HCT116 (cell line): ENCODE data around the gene GRIA4. TPM values are rescaled to one million over a fixed set of nuclear protein-coding genes. Genes with fewer than 3 reads are reported as not detected.

Experiments
- ATAC-seq: fragments of 200-7000 bp; cut with Tn5 transposase; 2 replicates; pipeline ENCODE4 v1.9.1; 2020; ENCODE audit warnings: mild to moderate bottlenecking, moderate library complexity
- BruUV-seq: library from RNA; stranded (reverse); fragments of 400-500 nt; replicated peaks from 2 replicates; lab custom pipeline; 2021; lab: Mats Ljungman, UMichigan
- CTCF ChIA-PET: fragments of 300-600 bp; sonication (Branson Sonifier 250); formaldehyde crosslinking; loops from one replicate; lab custom pipeline; 2021; ENCODE audit warnings: antibody characterized with exemption; lab: Charles Lee
- POLR2A ChIA-PET: fragments of 300-600, 350-600 bp; sonication (Branson Sonifier 250); formaldehyde crosslinking; loops from one replicate; lab custom pipeline; 2021; ENCODE audit warnings: antibody characterized with exemption; lab: Charles Lee
- RAD21 ChIA-PET, 2 experiments: fragments of 300-600 bp; sonication (Branson Sonifier 250); formaldehyde crosslinking; loops; one replicate each; lab custom pipeline; 2023; ENCODE audit warnings: low total read pairs in 2 of 2; ENCODE audit not compliant: uncharacterized antibody in 2 of 2, unreplicated experiment in 2 of 2, low non-redundant PET in 1 of 2; lab: Charles Lee
- DNase-seq: peaks from one replicate; pipeline ENCODE4 v3.0.0-alpha.2; 2010; ENCODE audit warnings: low read depth, low spot score
- H2AFZ ChIP-seq: fragments of 200-600 bp; shearing (Covaris generic), sonication (generic); 2 replicates; pipeline ENCODE4 v1.6.1; 2017; ENCODE audit warnings: low read depth, mixed run types, mixed read lengths, antibody characterized with exemption, low read length; ENCODE audit not compliant: poor library complexity, severe bottlenecking
- H3K27ac ChIP-seq: 2 replicates; pipeline ENCODE4 v1.5.1; 2012; ENCODE audit warnings: low read depth, low read length
- H3K27me3 ChIP-seq: fragments of 200-600 bp; sonication (generic); 2 replicates; pipeline ENCODE4 v1.6.1; 2016; ENCODE audit warnings: mixed run types, low read length, mixed read lengths; ENCODE audit not compliant: insufficient read depth
- H3K36me3 ChIP-seq, 2 experiments: fragments of 200-500 bp in 1 of 2; fragments of 200-600 bp in 1 of 2; sonication (Bioruptor generic) in 1 of 2; sonication (generic) in 1 of 2; 2 replicates each; pipeline versions ENCODE4 v1.5.1 to v1.6.1; 2014 to 2016; ENCODE audit warnings: low read length in 2 of 2, inconsistent platforms in 1 of 2, mixed read lengths in 1 of 2, mixed run types in 1 of 2; ENCODE audit not compliant: insufficient read depth in 2 of 2, control insufficient read depth in 1 of 2
- H3K4me1 ChIP-seq, 2 experiments: fragments of 200-600 bp in 1 of 2; sonication (generic) in 1 of 2; 2 replicates each; pipeline versions ENCODE4 v1.5.1 to v1.6.1; 2012 to 2017; ENCODE audit warnings: low read length in 2 of 2, inconsistent platforms in 1 of 2, mild to moderate bottlenecking in 1 of 2, mixed read lengths in 1 of 2, mixed run types in 1 of 2, moderate library complexity in 1 of 2; ENCODE audit not compliant: insufficient read depth in 2 of 2, control insufficient read depth in 1 of 2
- H3K4me2 ChIP-seq: fragments of 200-600 bp; sonication (generic); 2 replicates; pipeline ENCODE4 v1.6.1; 2017; ENCODE audit warnings: mixed run types, low read length, mixed read lengths
- H3K4me3 ChIP-seq, 2 experiments: fragments of 200-600 bp in 1 of 2; sonication (generic) in 1 of 2; replicated peaks in 1 of 2; 2 replicates each; pipeline ENCODE4 v1.5.1; 2011 to 2016; ENCODE audit warnings: low read length in 2 of 2, control low read depth in 1 of 2, low read depth in 1 of 2, mild to moderate bottlenecking in 1 of 2, mixed read lengths in 1 of 2, mixed run types in 1 of 2
- H3K79me2 ChIP-seq: fragments of 200-600 bp; sonication (generic); 2 replicates; pipeline ENCODE4 v1.6.1; 2017; ENCODE audit warnings: mild to moderate bottlenecking, mixed run types, low read length, moderate library complexity, mixed read lengths; ENCODE audit not compliant: insufficient read depth
- H3K9ac ChIP-seq: fragments of 200-600 bp; sonication (generic); 2 replicates; pipeline ENCODE4 v1.6.1; 2016; ENCODE audit warnings: low read length, mixed read lengths
- H3K9me2 ChIP-seq: fragments of 200-600 bp; sonication (generic), shearing (Covaris generic); 2 replicates; pipeline ENCODE4 v1.6.1; 2017; ENCODE audit warnings: mixed run types, mild to moderate bottlenecking, moderate library complexity; ENCODE audit not compliant: insufficient read depth
- H3K9me3 ChIP-seq, 2 experiments: fragments of 200-500 bp in 1 of 2; fragments of 200-600 bp in 1 of 2; sonication (Bioruptor generic) in 1 of 2; sonication (generic) in 1 of 2; 2 replicates each; pipeline ENCODE4 v1.6.1; 2014 to 2017; ENCODE audit warnings: low read length in 2 of 2, mixed read lengths in 2 of 2, inconsistent platforms in 1 of 2, low read depth in 1 of 2, mild to moderate bottlenecking in 1 of 2, mixed run types in 1 of 2, moderate library complexity in 1 of 2; ENCODE audit not compliant: control insufficient read depth in 1 of 2, insufficient read depth in 1 of 2
- H4K20me1 ChIP-seq: fragments of 200-600 bp; sonication (generic), shearing (Covaris generic); 2 replicates; pipeline ENCODE4 v1.6.1; 2017; ENCODE audit warnings: mixed run types, mild to moderate bottlenecking, moderate library complexity; ENCODE audit not compliant: insufficient read depth
- CTCF ChIP-seq, 3 experiments: fragments of 200-600 bp in 1 of 3; sonication (generic) in 1 of 3; IDR thresholded peaks in 2 of 3; conservative IDR thresholded peaks in 1 of 3; 2 replicates each; pipeline ENCODE4 v1.5.1; 2012 to 2017; ENCODE audit warnings: low read depth in 2 of 3, low read length in 2 of 3, antibody characterized with exemption in 1 of 3, borderline replicate concordance in 1 of 3, control low read depth in 1 of 3, mild to moderate bottlenecking in 1 of 3, mixed read lengths in 1 of 3, mixed run types in 1 of 3, moderate library complexity in 1 of 3; ENCODE audit not compliant: insufficient read depth in 1 of 3
- EGR1 ChIP-seq: IDR thresholded peaks from 2 replicates; pipeline ENCODE4 v1.6.1; 2012; ENCODE audit warnings: low read depth
- ELF1 ChIP-seq: IDR thresholded peaks from 2 replicates; pipeline ENCODE4 v1.6.1; 2012; ENCODE audit warnings: low read depth, borderline replicate concordance
- FOSL1 ChIP-seq: IDR thresholded peaks from 2 replicates; pipeline ENCODE4 v1.6.1; 2012; ENCODE audit warnings: low read depth
- JUND ChIP-seq: IDR thresholded peaks from 2 replicates; pipeline ENCODE4 v1.6.1; 2012
- MAX ChIP-seq: IDR thresholded peaks from 2 replicates; pipeline ENCODE4 v1.6.1; 2012
- POLR2A ChIP-seq: IDR thresholded peaks from 2 replicates; pipeline ENCODE4 v1.7.0; 2011; ENCODE audit warnings: borderline replicate concordance; ENCODE audit not compliant: insufficient read depth, insufficient read length; ENCODE audit errors: extremely low read depth
- RAD21 ChIP-seq: IDR thresholded peaks from 2 replicates; pipeline ENCODE4 v1.6.1; 2012; ENCODE audit warnings: low read depth, mild to moderate bottlenecking
- SIN3A ChIP-seq: IDR thresholded peaks from 2 replicates; pipeline ENCODE4 v1.6.1; 2012; ENCODE audit warnings: low read depth
- SP1 ChIP-seq: IDR thresholded peaks from 2 replicates; pipeline ENCODE4 v1.6.1; 2012; ENCODE audit warnings: low read depth
- SRF ChIP-seq: IDR thresholded peaks from 2 replicates; pipeline ENCODE4 v1.6.1; 2012; ENCODE audit warnings: low read depth
- TCF7L2 ChIP-seq: IDR thresholded peaks from 2 replicates; pipeline ENCODE4 v1.7.0; 2011; ENCODE audit warnings: borderline replicate concordance, inconsistent platforms; ENCODE audit not compliant: insufficient read depth, insufficient read length; ENCODE audit errors: extremely low read depth
- YY1 ChIP-seq: IDR thresholded peaks from 2 replicates; pipeline ENCODE4 v1.6.1; 2011; ENCODE audit warnings: low read length, low read depth, moderate library complexity, mild to moderate bottlenecking; ENCODE audit not compliant: insufficient replicate concordance; ENCODE audit errors: extremely low read depth
- ZNF274 ChIP-seq: fragments of 200-500 bp; sonication (Bioruptor generic); IDR thresholded peaks from 2 replicates; pipeline ENCODE4 v1.6.1; 2014; ENCODE audit warnings: mild to moderate bottlenecking, low read depth, low read length, inconsistent platforms
- intact Hi-C: fragments of 100-400 bp; cut with micrococcal nuclease; formaldehyde crosslinking; loops from 2 replicates; pipeline ENCODE4 v1.10.0; 2022
- total RNA-seq: library from RNA; stranded (reverse); gene quantifications from one replicate; pipeline ENCODE4 v1.2.1, GENCODE V29; 2021; ENCODE audit not compliant: unreplicated experiment

GRIA4 gene
- total RNA-seq, 1 experiment from 2014 or later = not detected

- intact Hi-C loops = no loop called here
- BruUV-seq = no TSS peak
- no peak overlapping the region for H3K9ac ChIP-seq
- no peaks in the 10 kb centered on the region; the same call in 1 of the 2 replicates for H3K9me2 ChIP-seq
- no peak for TF ChIP-seq SRF
- no peaks in the 10 kb centered on the region for H4K20me1 ChIP-seq
- no peak overlapping the region for H3K4me2 ChIP-seq
- no peak overlapping the region for H2AFZ ChIP-seq
- H3K9me3 ChIP-seq = no peaks in the 10 kb centered on the region
- no peaks in the 10 kb centered on the region for H3K4me1 ChIP-seq
- DNase-seq (no peak), ATAC-seq (no peak)
- CTCF ChIA-PET = no interaction called here
- RAD21 ChIA-PET = no interaction called here
- POLR2A ChIA-PET = no interaction called here
- H3K36me3 ChIP-seq = no peaks in the 10 kb centered on the region
- H3K4me3 ChIP-seq = no peak overlapping the region
- no peaks in the 10 kb centered on the region for H3K27me3 ChIP-seq
- no peaks in the 10 kb centered on the region for H3K79me2 ChIP-seq
- no peak overlapping the region for H3K27ac ChIP-seq
These were observed 300.3 kb downstream of the GRIA4 start for GRCh38 chr11:105910095-105910715.

DNA sequence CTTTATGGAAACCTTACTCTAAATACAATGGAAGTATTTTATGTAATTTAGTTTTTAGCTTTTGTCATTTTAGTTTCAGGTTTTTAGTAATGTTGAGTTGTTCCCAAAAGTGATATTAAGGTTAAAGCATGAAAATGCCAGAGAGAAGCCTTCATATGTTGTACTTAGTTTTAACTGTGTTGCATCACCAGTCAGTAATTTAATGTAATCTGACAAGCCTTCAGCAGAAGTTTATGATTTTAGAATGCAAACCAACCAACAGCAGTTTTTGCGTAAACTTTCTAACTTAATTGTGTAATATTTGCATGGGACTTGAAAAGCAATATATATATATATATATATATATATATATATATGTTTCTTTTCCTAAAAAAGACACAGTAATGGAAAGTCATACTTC is 301.6 kb downstream of the GRIA4 start:
- intact Hi-C loops = no loop called here
- no TSS peak for BruUV-seq
- RAD21 ChIA-PET = no interaction called here
- no peaks in the 10 kb centered on the region for H3K27me3 ChIP-seq
- no peaks in the 10 kb centered on the region for H3K79me2 ChIP-seq
- no peak overlapping the region for H3K27ac ChIP-seq
- no peak overlapping the region for H3K4me2 ChIP-seq
- H3K9me3 ChIP-seq = no peaks in the 10 kb centered on the region
- TF ChIP-seq SIN3A (no peak), POLR2A (no peak), YY1 (no peak), JUND (no peak), RAD21 (no peak), SP1 (no peak), MAX (no peak), EGR1 (no peak), CTCF (IDR thresholded peaks at IDR 0.05 in 2 of 3, conservative IDR thresholded peaks at IDR 0.05 in 1 of 3; ENCODE audit: borderline replicate concordance in 1 of 3, insufficient read depth in 1 of 3, low read depth in 2 of 3, low read length in 2 of 3) (no peak), FOSL1 (no peak), ZNF274 (no peak), ELF1 (no peak), TCF7L2 (no peak)
- H2AFZ ChIP-seq = no peak overlapping the region
- no peak for ATAC-seq
- no peaks in the 10 kb centered on the region; the same call in 1 of the 2 replicates for H3K9me2 ChIP-seq
- no peaks in the 10 kb centered on the region for H4K20me1 ChIP-seq
- no peaks in the 10 kb centered on the region for H3K4me1 ChIP-seq
- no peak overlapping the region for H3K4me3 ChIP-seq
- no peak overlapping the region for H3K9ac ChIP-seq
- POLR2A ChIA-PET = no interaction called here
- no peaks in the 10 kb centered on the region for H3K36me3 ChIP-seq
- CTCF ChIA-PET = no interaction called here
- no peak for DNase-seq
